IMR-90 (cell line): ENCODE data around the gene CHST14.

Source experiments
- MXI1 ChIP-seq: IDR thresholded peaks from 2 replicates; pipeline ENCODE4 v1.6.1; 2012; ENCODE audit warnings: low read depth, mild to moderate bottlenecking, low read length, moderate library complexity, borderline replicate concordance
- POLR2A ChIP-seq: IDR thresholded peaks from 2 replicates; pipeline ENCODE4 v1.6.1; 2012; ENCODE audit warnings: mild to moderate bottlenecking, low read depth, low read length
- TF ChIP-seq, protein P1 (sequence below): conservative IDR thresholded peaks from 2 replicates; pipeline ENCODE4 v1.5.1; 2012; ENCODE audit warnings: mild to moderate bottlenecking, low read depth, low read length, improper control_type of control experiment
- TF ChIP-seq, protein P2 (sequence below): fragments of 150-350 bp; IDR thresholded peaks from 2 replicates; pipeline ENCODE4 v1.6.1; 2016; ENCODE audit warnings: low read depth, mild to moderate bottlenecking, low read length, moderate library complexity, borderline replicate concordance

DNA sequence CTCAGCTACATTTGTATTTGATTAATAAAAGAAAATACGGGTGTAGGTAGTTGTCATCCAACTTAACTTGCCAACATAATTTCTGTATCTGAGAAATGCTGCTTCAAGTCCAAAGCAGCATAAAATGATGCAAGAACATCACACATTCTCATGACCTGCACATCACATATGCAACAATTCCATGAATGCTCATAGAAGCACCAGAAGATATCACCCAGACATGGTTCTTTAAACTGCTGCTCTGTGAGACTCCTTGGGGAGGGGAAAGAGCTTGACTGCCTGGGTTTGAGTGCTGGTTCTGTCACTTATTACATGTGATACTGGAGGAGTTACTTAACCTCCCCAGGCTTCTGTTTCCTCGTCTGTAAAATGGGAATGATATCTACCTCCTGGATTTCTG, 39.4 kb downstream of the CHST14 start:
- TF ChIP-seq, protein P1, sequence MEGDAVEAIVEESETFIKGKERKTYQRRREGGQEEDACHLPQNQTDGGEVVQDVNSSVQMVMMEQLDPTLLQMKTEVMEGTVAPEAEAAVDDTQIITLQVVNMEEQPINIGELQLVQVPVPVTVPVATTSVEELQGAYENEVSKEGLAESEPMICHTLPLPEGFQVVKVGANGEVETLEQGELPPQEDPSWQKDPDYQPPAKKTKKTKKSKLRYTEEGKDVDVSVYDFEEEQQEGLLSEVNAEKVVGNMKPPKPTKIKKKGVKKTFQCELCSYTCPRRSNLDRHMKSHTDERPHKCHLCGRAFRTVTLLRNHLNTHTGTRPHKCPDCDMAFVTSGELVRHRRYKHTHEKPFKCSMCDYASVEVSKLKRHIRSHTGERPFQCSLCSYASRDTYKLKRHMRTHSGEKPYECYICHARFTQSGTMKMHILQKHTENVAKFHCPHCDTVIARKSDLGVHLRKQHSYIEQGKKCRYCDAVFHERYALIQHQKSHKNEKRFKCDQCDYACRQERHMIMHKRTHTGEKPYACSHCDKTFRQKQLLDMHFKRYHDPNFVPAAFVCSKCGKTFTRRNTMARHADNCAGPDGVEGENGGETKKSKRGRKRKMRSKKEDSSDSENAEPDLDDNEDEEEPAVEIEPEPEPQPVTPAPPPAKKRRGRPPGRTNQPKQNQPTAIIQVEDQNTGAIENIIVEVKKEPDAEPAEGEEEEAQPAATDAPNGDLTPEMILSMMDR, result no peak
- TF ChIP-seq, protein P2, sequence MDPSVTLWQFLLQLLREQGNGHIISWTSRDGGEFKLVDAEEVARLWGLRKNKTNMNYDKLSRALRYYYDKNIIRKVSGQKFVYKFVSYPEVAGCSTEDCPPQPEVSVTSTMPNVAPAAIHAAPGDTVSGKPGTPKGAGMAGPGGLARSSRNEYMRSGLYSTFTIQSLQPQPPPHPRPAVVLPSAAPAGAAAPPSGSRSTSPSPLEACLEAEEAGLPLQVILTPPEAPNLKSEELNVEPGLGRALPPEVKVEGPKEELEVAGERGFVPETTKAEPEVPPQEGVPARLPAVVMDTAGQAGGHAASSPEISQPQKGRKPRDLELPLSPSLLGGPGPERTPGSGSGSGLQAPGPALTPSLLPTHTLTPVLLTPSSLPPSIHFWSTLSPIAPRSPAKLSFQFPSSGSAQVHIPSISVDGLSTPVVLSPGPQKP, result no peak
- TF ChIP-seq MXI1 (no peak), POLR2A (no peak)
